ENCODE data around the gene PTX4.
"Not testable (repeated sequence)": the region's sequence is repeated elsewhere in the genome, so short reads cannot be mapped to it uniquely, and the experiment has no call there.

PTX4 gene

DNA sequence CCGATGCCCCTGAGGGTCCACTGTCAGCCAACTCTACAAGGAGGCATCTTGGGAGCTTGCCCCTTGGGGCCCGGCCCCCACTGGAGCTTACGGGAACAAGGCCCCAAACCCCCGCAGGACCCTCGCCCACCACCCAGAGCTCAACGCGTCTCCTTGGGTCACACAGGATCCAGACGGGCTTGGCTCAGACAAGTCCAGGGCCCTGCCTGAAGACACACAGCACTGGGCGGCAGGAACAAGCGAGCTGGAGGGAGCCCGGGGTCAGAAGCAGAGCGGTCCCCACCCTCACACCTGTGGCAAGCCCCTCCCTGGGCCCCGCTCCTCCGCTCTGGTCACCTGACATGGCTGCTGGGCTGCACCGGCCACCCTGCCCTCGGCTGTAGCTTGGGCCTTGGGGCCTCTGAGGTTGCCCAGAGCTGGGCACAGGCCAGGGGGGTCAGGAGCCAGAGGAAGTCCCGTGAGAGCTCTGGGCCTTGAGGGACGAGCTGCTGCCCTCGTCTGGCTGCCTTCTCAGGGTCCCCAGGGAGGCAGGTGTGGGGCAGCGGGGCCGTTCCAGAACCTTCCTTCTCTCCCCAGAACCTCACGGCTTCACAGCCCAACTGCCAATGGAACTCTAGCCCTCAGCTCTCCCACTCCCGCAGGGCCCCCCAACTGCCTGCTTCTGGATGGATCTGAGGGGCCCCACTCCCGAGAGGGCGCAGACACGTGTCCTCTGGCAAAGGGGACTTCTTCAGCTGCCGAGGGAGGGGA, 44.6 kb downstream of the PTX4 start, which contains the start of gene CCDC154:
Gene CCDC154, minus strand, starts transcription at position 577 of the 750 bp plus-strand sequence. Its CDS starts 234 bp downstream, at position 343.
- no peak for DNase-seq (ENCODE audit: low read depth in 2 of 2)

DNA sequence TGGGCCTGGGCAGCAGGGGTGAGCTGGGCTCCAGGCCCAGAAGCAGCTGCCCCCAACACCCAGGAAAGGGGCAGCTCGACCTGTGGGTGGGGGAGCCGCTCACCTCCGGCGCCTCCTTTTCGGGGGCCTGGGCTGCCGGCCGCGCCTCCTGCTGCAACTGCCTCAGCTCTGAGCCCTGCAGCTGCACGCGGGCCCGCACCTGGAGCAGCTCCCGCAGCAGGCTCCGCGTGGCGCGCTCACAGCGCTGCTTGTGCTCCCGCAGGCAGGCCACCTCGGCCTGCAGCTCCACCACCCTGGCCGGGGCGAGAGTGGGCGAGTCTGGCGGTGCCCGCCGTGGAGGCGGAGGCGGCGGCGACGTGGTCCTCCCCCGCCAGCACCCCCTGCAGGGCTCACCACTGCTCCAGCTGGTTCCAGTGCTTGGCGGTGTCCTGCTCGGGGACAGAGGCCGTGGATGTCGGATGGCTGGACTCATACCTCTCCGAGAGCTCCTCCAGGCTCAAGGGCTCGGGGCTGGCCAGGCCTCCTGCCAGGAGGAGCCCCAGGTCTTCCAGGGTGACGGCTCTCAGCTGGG, 45.3 kb downstream of the PTX4 start:
- no peak for DNase-seq (ENCODE audit: low read depth in 2 of 2)

DNA sequence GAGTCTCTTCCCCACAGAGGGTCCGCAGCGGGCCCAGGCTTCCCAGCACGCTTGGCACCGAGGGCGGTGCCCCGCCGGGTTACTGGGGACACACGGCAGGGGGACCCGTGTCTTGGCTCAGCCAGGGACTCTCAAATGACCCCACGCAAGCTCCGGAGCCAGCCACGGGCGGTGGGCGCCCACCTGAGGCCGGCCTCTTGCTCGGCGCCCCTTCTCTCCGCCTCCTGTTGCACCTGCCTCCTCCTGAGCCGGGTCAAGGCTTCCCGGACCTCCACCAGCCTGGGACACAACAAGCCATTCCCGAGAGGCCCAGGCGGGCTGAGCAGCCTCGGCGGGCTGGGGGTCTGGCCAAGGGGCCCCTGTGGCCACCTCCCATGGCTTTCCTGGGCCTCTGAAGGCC, 46.0 kb downstream of the PTX4 start:
- no peak for DNase-seq (ENCODE audit: low read depth in 2 of 2)

DNA sequence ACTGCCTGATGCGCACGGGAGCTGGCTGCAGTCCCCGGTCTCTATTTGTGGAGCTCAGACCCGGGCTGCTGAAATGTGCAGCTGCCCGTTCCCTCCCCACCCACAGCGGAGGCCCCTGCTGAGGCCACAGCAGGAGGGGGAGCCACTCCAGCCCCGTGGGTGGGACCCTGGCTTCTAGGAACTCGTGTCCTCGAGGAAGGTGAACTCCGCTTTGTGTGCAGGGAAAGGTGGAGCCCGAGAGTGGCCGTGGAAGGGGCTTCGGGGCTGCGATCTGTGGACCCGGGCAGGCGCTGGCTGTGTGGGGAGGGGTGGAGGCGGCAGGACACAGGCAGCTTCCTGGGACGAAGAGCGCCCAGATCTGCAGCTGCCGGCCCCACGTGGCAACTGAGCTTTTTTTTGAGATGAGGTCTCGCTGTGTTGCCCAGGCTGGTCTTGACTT, 47.3 kb downstream of the PTX4 start:
- DNase-seq (ENCODE audit: low read depth in 2 of 2), result no peak

DNA sequence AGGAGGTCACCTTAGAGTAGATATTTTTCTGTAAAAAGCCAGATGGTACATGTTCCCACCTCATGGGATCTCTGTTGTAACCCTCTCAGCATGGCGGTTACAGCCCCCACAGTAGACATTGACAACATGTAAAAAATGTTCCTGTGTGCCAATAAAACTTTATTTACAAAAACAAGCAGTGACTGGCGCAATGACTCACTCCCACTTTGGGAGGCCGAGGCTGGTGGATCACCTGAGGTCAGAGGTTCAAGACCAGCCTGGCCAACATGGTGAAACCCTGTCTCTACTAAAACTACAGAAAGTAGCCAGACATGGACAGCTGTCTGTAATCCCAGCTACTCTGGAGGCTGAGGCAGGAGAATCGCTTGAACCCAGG, 49.1 kb downstream of the PTX4 start:
- not testable (repeated sequence) for DNase-seq (ENCODE audit: low read depth in 2 of 2)

DNA sequence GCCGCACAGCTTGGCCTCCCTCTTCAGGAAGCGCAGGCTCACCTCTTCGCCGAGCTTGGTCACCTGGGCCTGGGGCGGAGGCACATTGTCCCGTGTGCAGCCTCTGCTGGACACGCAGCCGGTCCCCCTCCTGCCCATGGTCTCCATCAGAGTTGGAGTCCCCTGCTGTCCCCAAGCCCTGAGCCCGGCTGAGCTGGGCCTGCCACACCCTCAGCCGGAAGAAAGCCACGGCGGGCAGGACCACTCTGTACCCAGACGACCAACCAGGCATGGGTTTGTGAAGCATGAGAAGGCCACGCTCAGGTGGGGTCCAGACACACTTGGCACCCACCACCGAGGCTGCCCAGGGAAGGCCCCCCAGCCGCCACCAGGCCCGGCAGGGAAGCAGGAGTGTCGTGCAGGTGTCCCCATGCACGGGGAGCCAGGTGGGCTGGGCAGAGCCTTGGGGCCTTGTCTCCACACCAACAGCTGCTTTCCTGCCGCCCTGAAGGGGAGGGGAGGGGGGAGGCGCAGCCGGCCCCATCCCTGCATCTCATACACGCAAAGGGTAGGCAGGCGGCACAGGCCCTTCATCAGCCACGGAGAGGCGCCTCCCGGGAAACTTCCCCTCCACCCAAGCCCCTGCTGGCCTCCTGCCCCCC, 49.6 kb downstream of the PTX4 start:
- DNase-seq (ENCODE audit: low read depth in 2 of 2), result no peak

DNA sequence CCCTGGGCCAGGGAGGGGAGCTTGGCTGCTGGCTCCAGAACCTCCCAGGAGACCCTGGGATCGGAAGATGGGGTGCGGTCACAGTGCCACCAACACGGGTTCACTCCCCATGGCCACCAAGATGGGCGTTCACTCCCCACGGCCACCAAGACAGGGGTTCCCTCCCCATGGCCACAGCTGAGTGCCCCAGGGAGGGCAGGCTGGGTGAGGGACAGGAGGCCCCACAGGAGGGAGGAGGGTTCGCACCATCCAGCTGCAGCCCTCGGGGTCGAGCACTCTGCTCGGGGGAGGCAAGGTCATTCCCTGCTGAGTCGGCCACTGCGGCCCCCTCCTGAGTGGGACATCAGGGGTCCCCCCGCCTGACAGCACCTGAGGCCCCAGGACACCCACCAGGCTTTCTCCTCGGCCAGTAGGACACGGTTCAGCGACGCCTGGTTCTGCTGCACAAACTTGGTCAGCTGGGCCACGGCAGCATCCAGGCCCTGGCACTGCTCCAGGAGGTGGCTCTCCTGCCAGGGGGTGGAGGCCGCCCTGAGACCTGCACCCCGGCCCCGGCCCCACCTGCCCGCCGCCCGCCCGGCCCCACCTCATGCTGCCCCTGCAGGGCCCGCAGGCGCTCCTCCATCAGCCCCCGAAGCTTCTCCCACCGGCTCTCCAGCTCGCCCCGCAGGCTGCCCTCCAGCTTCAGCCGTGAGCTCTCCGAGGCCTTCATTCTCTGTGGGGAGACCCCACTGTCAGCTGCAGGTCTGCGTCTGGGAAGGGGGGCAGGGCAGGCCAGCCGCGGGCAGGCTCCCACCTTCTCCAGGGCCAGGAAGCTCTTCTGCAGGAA, 50.3 kb downstream of the PTX4 start:
- no peak for DNase-seq (ENCODE audit: low read depth in 2 of 2)

DNA sequence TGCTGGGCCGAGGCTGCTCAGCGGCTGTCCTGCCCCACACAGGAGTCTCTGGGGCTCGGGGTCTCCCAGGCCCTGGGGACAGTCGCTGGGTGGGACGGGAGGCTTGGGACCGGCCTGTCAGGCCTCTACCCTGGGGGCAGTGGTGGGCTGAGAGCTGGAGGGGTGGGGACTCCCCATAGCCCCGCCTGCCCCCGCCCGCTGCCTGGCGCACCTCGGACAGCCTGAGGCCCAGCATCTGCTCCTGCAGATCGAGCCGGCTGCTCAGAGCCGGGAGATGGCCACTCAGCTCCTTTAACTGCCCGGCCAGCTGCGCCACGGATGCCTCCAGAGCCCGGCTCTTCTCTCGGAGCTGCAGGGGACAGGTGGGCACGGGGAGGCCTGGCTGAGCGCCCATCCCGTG, 51.1 kb downstream of the PTX4 start:
- no peak for DNase-seq (ENCODE audit: low read depth in 2 of 2)

DNA sequence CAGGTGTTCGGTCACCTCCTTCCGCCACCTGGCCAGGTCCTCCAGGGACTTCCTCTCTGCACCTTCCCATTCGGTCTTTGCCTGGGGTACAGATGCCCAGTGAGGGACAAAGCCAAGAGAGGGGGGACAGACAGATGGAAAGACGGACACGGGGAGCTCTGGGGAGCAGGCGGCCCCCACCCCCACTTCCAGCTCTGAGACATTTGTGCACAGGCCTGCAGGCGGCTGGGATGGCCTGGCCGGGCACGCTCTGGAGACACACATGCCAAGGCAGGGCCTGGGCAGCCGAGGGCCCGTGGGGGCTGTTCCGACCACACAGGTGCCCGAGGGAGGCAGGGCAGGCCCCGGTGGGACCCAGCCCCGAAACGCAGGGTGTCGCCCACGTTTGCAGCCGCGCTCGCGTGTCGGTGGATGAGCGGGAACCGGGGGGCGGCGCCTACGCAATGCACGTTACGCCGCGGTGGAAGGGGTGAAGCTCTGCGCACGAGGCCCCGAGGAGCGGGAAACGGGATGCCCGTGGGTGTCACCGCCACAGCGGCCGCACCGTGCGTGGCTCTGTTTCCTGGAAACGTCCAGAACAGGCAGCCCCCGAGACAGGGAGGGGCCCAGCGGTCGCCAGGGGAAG, 51.9 kb downstream of the PTX4 start:
- no peak for DNase-seq (ENCODE audit: low read depth in 2 of 2)

DNA sequence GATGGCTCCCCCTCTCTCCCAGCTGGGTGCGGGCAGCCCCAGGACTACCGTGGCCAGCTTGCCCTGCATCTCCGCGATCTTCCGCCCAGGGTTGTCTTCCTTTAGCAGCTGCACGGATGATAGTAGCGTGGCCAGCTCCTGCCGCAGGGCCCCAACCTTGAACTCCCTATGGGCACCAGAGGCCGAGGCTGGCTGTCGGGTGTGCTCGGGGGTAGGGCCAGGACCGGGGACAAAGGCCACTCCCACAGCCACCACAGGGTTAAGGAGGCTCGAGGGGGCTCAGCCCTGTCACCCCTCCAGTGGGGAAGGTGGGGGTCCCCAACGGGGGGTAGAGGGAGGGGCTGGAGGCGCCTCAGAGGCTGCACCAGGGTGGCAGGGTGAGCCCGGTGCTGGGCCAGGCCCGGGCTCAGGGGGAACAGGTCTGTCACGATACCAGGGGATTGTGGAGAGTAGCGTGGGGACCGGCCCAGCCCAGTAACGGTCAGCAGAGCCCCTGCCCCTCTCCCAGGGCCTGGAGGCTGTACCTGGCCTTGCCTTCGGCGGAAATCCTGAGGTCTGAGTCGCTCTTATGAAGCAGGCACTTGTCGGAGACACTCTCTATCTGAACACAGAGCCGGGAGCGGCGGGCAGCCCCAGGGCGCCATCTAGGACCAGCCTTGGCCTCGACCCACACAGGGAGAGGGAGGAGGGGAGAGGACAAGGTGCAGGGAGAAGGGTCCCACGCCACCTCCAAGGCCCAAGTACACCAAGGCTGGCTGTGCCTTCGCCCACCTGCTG, 52.6 kb downstream of the PTX4 start:
- no peak for DNase-seq (ENCODE audit: low read depth in 2 of 2)
